Measurements from ENCODE around the gene NAGLU. TPM values are rescaled to one million over a fixed set of nuclear protein-coding genes. Genes with fewer than 3 reads are reported as not detected.

The NAGLU gene
- total and polyA plus RNA-seq, 2 of the 13 experiments (the other 11 are each of a cell fraction or from before 2014, with no cell fraction given) = 28.2 to 40.1 TPM

DNA sequence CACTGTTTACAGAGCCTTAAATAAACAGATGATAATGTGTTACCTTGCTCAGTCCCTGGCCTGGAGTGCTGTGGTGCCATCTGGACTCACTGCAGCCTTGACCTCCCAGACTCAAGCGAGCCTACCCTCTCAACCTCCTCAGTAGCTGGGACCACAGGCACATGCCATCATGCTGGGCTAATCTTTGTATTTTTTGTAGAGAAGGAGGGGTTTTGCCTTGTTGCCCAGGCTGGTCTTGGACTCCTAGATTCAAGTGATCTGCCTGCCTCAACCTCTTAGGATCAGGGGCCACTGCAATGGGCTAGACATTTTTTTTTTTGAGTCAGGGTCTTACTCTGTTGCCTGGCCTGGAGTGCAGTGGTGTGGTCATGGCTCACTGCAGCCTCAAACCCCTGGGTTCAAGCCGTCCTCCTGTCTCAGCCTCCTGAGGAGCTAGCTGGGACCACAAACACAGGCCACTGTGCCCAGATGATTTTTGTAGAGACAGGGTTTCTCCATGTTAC is 5.0 kb upstream of the NAGLU start (continued):
- TF ChIP-seq, protein P1, sequence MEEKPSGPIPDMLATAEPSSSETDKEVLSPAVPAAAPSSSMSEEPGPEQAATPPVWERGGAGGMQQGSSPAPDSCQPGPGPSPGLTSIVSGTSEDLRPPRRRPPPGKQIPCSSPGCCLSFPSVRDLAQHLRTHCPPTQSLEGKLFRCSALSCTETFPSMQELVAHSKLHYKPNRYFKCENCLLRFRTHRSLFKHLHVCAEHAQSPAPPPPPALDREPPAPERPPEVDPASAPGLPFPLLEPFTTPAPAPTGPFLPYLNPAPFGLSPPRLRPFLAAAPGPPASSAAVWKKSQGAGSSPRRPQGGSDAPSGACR (CRISPR knock-in tag; IDR thresholded peaks at IDR 0.05) = peak; percentile 72; the same call in 1 of the 2 replicates
- TF ChIP-seq EP300 (IDR thresholded peaks at IDR 0.05; ENCODE audit: low read depth in 2 of 2, low read length in 2 of 2) (peak in 1 of 2 experiments; percentile 91; a peak in 2 of 4 replicates), EP300 (CRISPR knock-in tag; IDR thresholded peaks at IDR 0.05; ENCODE audit: borderline replicate concordance) (peak; percentile 85), SMARCE1 (IDR thresholded peaks at IDR 0.05; ENCODE audit: borderline replicate concordance) (no peak), SALL1 (CRISPR knock-in tag; IDR thresholded peaks at IDR 0.05) (peak; percentile 98), CEBPB (IDR thresholded peaks at IDR 0.05; ENCODE audit: borderline replicate concordance, low read depth, low read length) (no peak), ELF4 (CRISPR knock-in tag; IDR thresholded peaks at IDR 0.05; ENCODE audit: borderline replicate concordance) (no peak), ZFP82 (CRISPR knock-in tag; IDR thresholded peaks at IDR 0.05; ENCODE audit: borderline replicate concordance) (no peak), KLF12 (CRISPR knock-in tag; IDR thresholded peaks at IDR 0.05; ENCODE audit: borderline replicate concordance) (no peak), RNF2 (conservative IDR thresholded peaks at IDR 0.05; ENCODE audit: low read depth) (no peak), SP1 (IDR thresholded peaks at IDR 0.05) (no peak), SP1 (CRISPR knock-in tag; IDR thresholded peaks at IDR 0.05) (0 out of 2 replicates have a peak, but pooled peaks have one; percentile 40), DPF2 (CRISPR knock-in tag; IDR thresholded peaks at IDR 0.05; ENCODE audit: borderline replicate concordance, low read depth) (peak; percentile 96), BRD4 (CRISPR knock-in tag; IDR thresholded peaks at IDR 0.05) (peak; percentile 61; the same call in 1 of the 2 replicates), CBX5 (CRISPR knock-in tag; IDR thresholded peaks at IDR 0.05; ENCODE audit: borderline replicate concordance) (peak; percentile 77; the same call in 1 of the 2 replicates), ZNF205 (CRISPR knock-in tag; IDR thresholded peaks at IDR 0.05) (peak; percentile 93), ONECUT2 (CRISPR knock-in tag; IDR thresholded peaks at IDR 0.05) (0 out of 2 replicates have a peak, but pooled peaks have one; percentile 24), TARDBP (CRISPR knock-in tag; IDR thresholded peaks at IDR 0.05) (peak; percentile 90), ZNF333 (CRISPR knock-in tag; IDR thresholded peaks at IDR 0.05; ENCODE audit: borderline replicate concordance) (no peak)
- TF ChIP-seq, protein P2, sequence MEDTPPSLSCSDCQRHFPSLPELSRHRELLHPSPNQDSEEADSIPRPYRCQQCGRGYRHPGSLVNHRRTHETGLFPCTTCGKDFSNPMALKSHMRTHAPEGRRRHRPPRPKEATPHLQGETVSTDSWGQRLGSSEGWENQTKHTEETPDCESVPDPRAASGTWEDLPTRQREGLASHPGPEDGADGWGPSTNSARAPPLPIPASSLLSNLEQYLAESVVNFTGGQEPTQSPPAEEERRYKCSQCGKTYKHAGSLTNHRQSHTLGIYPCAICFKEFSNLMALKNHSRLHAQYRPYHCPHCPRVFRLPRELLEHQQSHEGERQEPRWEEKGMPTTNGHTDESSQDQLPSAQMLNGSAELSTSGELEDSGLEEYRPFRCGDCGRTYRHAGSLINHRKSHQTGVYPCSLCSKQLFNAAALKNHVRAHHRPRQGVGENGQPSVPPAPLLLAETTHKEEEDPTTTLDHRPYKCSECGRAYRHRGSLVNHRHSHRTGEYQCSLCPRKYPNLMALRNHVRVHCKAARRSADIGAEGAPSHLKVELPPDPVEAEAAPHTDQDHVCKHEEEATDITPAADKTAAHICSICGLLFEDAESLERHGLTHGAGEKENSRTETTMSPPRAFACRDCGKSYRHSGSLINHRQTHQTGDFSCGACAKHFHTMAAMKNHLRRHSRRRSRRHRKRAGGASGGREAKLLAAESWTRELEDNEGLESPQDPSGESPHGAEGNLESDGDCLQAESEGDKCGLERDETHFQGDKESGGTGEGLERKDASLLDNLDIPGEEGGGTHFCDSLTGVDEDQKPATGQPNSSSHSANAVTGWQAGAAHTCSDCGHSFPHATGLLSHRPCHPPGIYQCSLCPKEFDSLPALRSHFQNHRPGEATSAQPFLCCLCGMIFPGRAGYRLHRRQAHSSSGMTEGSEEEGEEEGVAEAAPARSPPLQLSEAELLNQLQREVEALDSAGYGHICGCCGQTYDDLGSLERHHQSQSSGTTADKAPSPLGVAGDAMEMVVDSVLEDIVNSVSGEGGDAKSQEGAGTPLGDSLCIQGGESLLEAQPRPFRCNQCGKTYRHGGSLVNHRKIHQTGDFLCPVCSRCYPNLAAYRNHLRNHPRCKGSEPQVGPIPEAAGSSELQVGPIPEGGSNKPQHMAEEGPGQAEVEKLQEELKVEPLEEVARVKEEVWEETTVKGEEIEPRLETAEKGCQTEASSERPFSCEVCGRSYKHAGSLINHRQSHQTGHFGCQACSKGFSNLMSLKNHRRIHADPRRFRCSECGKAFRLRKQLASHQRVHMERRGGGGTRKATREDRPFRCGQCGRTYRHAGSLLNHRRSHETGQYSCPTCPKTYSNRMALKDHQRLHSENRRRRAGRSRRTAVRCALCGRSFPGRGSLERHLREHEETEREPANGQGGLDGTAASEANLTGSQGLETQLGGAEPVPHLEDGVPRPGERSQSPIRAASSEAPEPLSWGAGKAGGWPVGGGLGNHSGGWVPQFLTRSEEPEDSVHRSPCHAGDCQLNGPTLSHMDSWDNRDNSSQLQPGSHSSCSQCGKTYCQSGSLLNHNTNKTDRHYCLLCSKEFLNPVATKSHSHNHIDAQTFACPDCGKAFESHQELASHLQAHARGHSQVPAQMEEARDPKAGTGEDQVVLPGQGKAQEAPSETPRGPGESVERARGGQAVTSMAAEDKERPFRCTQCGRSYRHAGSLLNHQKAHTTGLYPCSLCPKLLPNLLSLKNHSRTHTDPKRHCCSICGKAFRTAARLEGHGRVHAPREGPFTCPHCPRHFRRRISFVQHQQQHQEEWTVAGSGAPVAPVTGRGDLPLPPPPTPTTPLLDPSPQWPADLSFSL (CRISPR knock-in tag; IDR thresholded peaks at IDR 0.05) = no peak
- TF ChIP-seq, protein P3, sequence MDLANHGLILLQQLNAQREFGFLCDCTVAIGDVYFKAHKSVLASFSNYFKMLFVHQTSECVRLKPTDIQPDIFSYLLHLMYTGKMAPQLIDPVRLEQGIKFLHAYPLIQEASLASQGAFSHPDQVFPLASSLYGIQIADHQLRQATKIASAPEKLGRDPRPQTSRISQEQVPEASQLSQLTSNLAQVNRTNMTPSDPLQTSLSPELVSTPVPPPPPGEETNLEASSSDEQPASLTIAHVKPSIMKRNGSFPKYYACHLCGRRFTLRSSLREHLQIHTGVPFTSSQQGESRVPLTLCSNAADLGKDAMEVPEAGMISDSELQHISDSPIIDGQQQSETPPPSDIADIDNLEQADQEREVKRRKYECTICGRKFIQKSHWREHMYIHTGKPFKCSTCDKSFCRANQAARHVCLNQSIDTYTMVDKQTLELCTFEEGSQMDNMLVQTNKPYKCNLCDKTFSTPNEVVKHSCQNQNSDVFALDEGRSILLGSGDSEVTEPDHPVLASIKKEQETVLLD (CRISPR knock-in tag; IDR thresholded peaks at IDR 0.05; ENCODE audit: low read depth) = no peak
- TF ChIP-seq, protein P4, sequence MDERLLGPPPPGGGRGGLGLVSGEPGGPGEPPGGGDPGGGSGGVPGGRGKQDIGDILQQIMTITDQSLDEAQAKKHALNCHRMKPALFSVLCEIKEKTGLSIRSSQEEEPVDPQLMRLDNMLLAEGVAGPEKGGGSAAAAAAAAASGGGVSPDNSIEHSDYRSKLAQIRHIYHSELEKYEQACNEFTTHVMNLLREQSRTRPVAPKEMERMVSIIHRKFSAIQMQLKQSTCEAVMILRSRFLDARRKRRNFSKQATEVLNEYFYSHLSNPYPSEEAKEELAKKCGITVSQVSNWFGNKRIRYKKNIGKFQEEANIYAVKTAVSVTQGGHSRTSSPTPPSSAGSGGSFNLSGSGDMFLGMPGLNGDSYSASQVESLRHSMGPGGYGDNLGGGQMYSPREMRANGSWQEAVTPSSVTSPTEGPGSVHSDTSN (CRISPR knock-in tag; IDR thresholded peaks at IDR 0.05) = no peak

Measured in HepG2 (cell line).